GM10847 (cell line): ENCODE results near the gene NEDD9.

Experiments
- POLR2A ChIP-seq: IDR thresholded peaks from 2 replicates; pipeline ENCODE4 v1.6.1; 2011; ENCODE audit not compliant: insufficient read length; ENCODE audit errors: extremely low read depth

Gene NEDD9

DNA sequence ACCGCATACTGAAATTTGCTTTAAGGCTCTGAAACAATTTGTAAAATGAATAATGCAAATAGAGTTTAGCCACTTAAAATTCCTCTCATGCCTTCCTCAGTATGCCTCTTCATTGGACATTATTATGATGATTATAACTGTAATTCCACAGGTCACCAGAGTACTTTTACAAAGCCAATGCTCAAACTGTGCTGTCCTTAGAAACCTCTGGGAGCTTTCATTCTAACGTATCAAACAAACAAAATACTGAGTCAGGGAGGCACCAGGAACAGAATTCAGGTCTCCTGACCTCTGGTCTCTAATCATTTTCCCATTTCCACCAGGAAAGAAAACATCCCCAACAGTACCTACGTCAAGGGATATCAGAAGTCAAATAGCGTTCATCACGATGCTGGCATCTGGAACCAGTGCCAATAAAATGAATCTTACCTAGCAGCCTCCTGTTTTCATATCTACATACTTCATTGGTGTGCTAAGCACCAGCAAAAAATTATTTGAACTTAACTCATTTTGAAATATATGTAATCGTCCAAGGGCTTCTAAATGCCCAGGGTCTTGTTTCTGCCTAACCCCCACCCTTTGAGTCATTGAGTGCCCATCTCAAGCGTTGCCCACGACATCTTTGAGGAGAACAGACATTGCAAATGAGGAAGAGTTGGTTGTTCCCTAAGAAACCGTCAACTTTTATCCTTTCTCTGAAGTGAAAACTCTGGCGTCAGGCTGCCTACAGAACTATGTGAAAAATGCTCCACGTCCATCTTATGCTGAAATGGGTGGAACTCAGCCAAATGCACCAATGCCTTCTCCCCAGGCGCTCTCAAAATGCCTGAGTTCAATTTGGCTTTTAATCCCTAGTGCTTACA is 37.9 kb downstream of the NEDD9 start:
- no peak for TF ChIP-seq POLR2A

DNA sequence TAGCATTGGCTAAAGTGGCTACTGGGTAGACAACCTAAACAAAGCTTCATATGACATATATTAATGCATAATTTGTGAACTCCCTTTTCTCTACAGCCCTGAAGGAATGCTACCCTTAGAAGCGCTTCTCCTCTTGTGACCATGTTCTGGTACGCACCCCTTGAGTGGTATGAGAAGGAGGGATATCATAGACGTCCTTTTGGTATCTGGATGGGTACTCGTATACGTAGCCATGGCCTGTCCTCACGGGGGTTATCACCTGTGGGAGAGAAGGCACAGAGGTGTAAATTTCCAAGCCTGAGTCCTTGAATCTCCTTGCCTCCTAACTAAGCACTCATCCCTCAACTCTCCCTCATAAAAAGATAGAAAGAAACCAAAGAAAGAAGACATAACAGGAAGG is 39.0 kb downstream of the NEDD9 start:
- no peak for TF ChIP-seq POLR2A

DNA sequence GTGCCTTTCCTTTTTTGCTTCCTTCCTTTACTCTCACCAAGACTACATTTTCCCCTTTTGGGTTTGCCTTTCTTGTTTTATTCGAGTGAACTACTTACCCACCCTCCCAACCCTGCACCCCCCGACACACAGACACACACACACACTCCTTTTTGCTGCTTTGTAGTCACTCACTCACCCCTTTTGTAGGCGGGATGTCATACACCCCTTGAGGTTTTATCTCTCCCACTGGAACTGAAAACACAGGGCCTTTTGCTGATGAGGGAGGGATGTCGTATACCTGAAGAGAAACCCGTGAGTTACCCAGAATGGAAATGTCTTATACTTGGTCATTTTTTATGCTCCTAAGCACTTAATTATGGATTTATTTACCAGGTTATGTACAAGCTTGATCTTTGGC is 40.3 kb downstream of the NEDD9 start:
- no peak for TF ChIP-seq POLR2A

DNA sequence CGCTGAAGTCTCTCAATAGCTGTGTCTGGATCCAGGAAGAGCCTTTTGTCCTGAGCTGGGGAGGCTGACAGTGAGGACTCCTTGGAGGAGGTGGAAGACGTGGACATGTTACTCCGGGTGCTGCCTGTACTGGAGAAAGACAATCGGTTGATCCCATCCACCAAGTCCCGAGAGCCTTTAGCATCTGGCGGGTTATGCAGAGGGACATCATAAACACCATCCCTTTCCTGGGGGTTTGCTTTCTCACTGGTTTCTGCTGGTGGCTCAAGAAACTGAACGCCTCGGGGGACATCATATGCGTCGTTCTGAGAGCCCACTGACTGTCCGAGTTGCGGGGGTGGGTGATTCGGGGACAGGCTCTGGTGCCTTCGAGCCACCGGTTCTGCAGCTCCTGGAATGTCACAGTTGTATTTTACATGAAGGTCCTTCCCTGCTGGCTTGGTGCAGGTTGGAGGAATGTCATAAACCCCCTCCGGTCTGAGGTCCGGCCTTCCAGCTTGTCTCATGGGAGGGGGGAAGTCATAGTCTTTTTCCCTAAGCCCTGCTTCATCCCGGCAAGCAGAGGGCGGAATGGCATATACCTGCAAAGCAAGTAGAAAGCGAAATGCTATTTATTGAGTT is 41.7 kb downstream of the NEDD9 start:
- no peak for TF ChIP-seq POLR2A

DNA sequence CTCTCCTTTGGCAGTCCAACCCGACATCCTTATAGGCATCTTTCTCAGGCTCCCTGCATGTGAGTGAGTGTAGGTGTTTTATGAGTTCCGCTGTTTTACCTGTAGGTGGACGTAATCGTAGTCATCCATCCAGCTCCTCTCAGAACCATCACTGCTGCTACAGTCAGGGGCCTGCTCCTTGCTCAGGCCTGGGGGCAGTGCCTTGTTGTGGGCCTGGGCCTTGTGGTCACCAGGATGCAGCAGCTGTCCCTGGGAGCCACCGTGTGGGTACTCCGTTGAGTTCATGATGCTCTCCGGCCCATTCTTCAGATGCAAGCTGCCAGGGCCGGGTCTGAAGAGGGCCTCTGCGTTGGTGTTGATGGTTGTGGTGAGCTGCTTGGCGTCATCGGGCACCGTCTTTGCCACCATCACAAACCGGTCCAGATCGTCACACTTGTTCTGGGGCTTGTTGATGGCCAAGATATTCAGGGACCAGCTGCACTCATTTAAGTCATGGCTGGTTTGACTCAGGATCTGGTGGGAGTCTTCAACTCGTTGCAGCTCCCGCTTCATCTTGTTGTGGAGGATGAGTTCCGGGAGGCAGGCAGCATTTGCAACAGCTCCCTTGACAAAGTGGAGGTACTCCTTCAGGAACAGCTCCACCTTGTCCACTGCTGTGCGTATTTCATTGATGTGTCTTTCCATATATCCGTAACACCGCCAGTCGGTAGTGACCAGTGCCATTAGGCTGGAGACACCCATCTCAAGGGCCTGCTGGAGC is 42.4 kb downstream of the NEDD9 start:
- TF ChIP-seq POLR2A: no peak

DNA sequence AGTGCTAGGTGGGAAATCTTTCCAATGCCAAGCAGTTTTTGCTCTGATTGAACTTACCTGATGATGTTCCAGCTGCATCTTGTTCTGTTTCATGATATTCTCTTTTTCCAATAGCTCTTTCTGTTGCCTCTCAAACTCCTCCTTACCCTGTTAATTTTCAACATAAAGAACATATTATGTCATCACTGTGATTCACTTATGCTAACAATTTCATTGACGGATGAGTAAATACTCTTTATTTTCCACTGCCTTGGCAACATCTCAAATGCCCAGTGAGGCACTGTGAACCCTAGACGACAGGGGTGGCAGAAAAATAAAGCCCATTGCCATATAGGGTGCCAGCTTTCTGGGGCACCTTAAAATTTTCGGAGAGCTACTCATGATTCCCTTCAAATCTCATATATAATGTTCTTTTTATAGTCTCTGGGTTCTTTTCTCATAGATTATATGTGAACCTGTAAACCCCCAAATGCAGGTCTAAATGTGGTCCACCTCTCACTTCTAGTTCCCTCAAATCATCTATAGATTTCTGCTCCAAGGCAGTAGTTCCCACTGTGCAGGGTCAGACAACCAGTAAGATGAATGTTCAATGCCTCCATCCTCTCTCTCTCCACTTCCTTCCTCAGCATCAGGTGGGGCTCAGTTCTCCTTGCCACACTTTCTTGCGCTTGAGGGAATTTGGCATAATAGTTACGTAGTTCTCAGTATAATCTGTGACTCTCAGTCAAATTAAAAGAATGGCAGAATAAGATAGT is 44.1 kb downstream of the NEDD9 start:
- no peak for TF ChIP-seq POLR2A

DNA sequence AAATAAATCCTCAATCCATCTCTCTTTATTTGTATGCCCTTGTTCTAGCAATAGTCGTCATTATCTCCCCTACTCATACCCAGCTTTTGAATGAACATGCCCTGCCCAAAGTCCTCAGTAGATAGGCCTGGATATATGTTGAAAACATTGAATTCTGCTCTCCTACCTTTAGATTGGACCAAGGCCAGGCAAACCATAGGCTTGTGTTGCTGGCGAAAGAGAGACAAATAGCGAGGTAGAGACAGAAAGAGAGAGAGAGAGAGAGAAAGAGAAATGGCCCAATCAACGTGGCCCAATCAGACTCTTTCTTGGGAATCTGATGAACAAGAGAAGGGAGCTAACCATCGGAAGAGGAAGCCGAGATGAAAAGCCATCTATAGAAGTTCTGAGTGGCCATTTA is 45.2 kb downstream of the NEDD9 start:
- TF ChIP-seq POLR2A: no peak

DNA sequence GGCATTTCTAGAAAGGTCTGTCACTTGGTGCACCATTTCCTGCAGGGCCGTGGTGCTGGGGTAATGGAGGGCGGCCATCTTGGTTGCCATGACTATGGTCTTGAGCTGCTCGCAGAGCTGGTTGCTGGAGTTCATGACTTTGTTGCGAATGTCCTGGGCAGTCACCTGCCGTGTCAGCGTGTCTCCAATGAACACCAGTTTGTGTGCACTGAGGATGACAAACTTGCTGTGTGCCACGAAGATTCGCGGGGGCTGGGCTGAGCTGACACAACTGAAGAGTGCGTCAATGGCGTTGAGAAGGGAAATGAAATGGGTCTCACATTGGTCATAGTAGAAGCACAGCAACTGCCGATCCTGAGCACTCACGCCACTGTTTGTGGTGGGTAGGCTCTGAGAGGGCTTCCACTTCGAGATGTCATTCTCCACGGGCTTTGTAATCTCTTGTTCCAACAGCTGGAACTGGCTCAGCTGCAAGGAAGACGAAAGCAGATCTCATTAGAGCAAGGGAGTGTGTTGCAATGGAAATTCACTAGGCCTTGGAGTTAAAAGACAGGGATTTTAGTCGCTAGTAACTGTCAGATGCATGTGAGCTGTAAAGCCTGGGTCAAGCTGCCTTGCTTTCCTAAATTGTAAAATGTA is 47.1 kb downstream of the NEDD9 start:
- TF ChIP-seq POLR2A: no peak

DNA sequence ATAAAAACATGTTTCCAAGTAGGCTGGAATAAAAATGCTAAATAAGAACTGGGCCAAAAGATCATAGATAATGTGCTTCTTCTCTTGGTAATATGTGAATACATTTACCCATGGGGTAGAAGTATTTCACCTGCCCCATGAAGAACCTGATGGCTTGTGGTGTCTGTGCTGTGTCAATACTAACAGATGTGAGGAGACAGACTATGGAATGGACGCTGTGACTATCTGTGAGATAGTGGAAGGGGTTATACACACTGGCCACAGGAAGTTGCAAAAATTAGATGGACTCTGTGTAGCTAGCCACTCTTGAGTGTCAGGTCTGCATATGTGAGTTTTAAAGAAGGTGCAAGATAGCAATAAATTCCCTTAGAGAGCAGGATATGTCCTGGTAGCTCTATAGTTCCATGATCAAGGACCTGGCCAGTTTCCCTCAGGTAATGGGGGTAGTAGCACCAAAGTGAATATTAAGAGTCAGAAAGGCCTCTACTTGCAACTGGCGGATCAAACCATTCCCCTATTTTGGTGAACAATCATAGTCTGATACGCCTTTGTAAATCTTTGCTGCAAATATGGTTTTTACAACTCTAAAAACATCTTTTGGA is 48.6 kb downstream of the NEDD9 start:
- TF ChIP-seq POLR2A: no peak

DNA sequence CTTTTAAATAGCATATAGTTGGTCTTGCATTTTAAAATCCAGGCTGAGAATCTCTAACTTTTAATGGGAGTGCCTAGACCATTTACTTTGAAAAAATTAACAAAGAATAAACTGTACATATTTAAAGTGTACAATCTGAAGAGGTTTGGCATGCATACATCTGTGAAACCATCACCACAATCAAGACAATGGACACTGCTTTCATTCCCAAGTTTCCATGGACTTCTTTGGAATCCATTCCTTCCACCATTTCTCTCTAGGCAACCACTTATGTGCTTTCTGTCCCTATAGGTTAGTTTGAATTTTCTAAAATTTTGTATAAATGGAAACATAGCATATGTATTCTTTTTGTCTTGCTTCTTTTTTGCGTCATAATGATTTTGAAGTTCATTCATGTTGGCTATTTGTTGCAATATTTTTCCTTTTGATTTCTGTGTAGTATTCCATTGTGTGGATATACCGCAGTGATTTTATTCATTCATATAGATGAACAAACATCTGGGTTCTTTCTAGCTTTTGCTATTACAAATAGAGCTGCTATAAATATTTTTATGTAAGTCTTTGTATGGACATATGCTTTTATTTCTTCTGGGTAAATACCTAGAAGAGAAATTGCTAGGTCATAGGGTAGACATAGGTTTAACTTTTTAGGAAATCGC is 50.9 kb downstream of the NEDD9 start:
- no peak for TF ChIP-seq POLR2A

DNA sequence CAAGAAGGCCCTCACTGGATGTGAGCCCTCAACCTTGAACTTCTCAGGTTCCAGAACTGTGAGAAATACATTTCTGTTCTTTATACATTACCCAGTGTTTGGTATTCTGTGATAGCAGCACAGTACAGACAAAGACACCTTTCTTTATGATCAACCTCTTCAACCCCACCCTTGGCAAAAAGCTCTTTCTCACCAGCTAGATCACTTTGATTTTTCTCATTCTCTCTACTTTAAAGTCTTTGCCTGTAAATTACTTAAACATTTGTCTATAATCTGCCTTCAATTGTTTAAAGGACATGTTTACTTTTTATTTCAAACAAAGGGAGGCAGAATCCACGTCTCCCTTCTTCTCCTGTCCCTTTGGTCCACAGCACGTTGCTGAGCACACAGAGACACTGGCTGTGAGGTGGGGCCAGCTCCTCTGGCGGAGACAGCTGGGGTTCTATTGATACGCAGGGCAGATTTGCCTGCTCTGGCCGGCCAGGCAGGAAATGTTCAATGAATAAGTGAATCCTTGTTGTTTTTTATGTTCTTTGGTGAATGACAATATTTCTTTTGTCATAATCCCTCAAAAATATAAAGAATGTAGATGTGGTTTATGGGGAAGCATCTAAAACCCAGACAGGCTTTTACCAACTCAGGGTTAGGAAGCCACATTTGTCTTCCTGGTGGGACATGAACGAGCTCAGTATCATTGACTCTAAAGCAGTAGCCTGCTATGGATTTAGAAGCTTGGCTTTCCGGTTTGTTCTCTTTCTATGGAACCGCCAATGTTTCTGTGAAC is 52.9 kb downstream of the NEDD9 start:
- no peak for TF ChIP-seq POLR2A

DNA sequence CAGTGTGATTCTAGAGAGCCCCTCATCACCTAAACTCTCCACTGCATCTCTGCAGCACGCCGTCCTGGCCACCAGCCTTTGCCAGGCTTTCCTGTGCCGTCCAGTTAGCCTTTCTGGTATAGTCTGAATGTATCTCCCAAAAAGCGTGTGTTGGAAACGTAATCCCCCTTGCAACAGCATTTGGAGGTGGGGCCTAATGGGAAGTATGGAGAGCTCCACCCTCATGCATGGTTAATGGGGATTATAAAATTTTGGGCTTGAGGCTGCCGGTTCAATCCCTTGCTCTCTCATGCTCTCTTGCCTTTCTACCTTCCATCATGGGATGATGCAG is 53.4 kb downstream of the NEDD9 start:
- TF ChIP-seq POLR2A: no peak

DNA sequence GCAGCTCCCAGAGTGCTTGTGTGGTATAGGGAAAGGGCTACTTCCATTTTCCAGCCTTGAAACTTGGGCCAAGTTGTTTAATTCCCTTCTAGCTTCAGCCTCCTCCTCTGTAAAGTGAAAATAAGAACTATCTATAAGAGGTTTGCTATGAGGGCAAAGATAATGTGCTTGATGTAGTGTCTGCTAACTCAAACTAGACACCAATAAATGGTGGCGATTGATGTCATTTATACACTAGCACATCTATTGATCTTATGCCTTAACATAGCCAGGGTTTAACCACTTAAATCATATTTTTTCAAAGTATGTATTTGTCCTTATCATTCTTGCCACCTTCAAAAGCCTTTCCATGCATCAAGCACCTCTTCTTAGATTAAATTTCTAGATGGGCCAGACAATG is 55.2 kb downstream of the NEDD9 start:
- no peak for TF ChIP-seq POLR2A

DNA sequence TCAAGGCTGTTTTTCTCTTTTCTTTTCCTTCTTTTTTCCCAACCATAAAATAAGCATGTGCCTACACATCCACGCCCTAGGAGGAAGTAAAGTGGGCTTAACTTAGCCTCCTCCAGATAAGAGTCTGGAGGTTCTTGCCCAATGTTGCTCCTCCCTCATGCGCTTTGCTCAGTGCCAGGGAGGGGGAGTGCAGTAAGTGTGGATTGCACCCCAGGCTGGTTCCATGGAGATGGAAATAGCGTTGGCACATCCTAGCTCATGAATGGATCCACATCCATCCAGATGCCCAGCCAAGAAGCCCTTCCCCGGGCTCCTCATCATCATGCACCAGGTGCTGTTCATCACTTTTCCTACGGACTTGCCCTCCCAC is 58.2 kb downstream of the NEDD9 start:
- TF ChIP-seq POLR2A: no peak
